SK-N-SH (cell line): ENCODE measurements around the gene CNTN4. TPM values are rescaled to one million over a fixed set of nuclear protein-coding genes. Genes with fewer than 3 reads are reported as not detected.

Experiments
- CTCF ChIA-PET: fragments of 300-600, 350-600 bp; formaldehyde crosslinking; extraction: SDS; loops from one replicate; lab custom pipeline; 2021; lab: Yijun Ruan, JAX
- POLR2A ChIA-PET: fragments of 350-600 bp; sonication (Branson Sonifier 250); formaldehyde crosslinking; extraction: SDS; loops from one replicate; lab custom pipeline; 2020; ENCODE audit warnings: antibody characterized with exemption, inconsistent platforms; lab: Yijun Ruan, JAX
- DNase-seq: peaks from one replicate; pipeline ENCODE4 v3.0.0; 2012
- H2AFZ ChIP-seq: fragments of 200-600 bp; sonication (generic); 2 replicates; pipeline ENCODE4 v1.8.1; 2016; ENCODE audit warnings: antibody characterized with exemption, mild to moderate bottlenecking, low read depth
- H3F3A ChIP-seq: fragments of 200-600 bp; sonication (generic); replicated peaks from 2 replicates; pipeline ENCODE3; 2016; ENCODE audit warnings: antibody characterized with exemption, mild to moderate bottlenecking; ENCODE audit not compliant: insufficient read depth
- H3K27ac ChIP-seq, 2 experiments: fragments of 200-500 bp in 1 of 2; fragments of 200-600 bp in 1 of 2; sonication (Bioruptor generic) in 1 of 2; sonication (generic), shearing (Covaris generic) in 1 of 2; 2 replicates each; pipeline versions ENCODE4 v1.5.1 to v1.6.1; 2014 to 2016; ENCODE audit warnings: low read depth in 2 of 2, inconsistent platforms in 1 of 2, low read length in 1 of 2, mild to moderate bottlenecking in 1 of 2, mixed read lengths in 1 of 2
- H3K27me3 ChIP-seq: fragments of 200-600 bp; sonication (generic), shearing (Covaris generic); 2 replicates; pipeline ENCODE4 v1.6.1; 2016; ENCODE audit warnings: mixed run types; ENCODE audit not compliant: insufficient read depth
- H3K36me3 ChIP-seq, 2 experiments: fragments of 200-500 bp in 1 of 2; fragments of 200-600 bp in 1 of 2; sonication (Bioruptor generic) in 1 of 2; sonication (generic) in 1 of 2; replicated peaks in 1 of 2; 2 replicates each; pipeline versions ENCODE3 to v1.5.1; 2014 to 2016; ENCODE audit warnings: low read length in 1 of 2, mild to moderate bottlenecking in 1 of 2; ENCODE audit not compliant: insufficient read depth in 2 of 2, control insufficient read depth in 1 of 2
- H3K4me1 ChIP-seq, 2 experiments: fragments of 200-500 bp in 1 of 2; fragments of 200-600 bp in 1 of 2; sonication (Bioruptor generic) in 1 of 2; sonication (generic), shearing (Covaris generic) in 1 of 2; 2 replicates each; pipeline versions ENCODE4 v1.5.1 to v1.6.1; 2014 to 2016; ENCODE audit warnings: low read depth in 1 of 2, low read length in 1 of 2, mixed run types in 1 of 2; ENCODE audit not compliant: insufficient read depth in 2 of 2, control insufficient read depth in 1 of 2
- H3K4me2 ChIP-seq: fragments of 200-600 bp; sonication (generic), shearing (Covaris generic); 2 replicates; pipeline ENCODE4 v1.6.1; 2017; ENCODE audit warnings: mixed run types
- H3K4me3 ChIP-seq, 2 experiments: fragments of 200-500 bp in 1 of 2; fragments of 200-600 bp in 1 of 2; sonication (Bioruptor generic) in 1 of 2; sonication (generic), shearing (Covaris generic) in 1 of 2; 2 replicates each; pipeline versions ENCODE4 v1.5.1 to v1.8.1; 2014 to 2016; ENCODE audit warnings: low read depth in 2 of 2, inconsistent platforms in 1 of 2, low read length in 1 of 2, mild to moderate bottlenecking in 1 of 2, mixed read lengths in 1 of 2, moderate library complexity in 1 of 2
- H3K79me2 ChIP-seq: fragments of 200-600 bp; sonication (generic); 2 replicates; pipeline ENCODE4 v1.8.1; 2017; ENCODE audit warnings: mild to moderate bottlenecking; ENCODE audit not compliant: insufficient read depth
- H3K9ac ChIP-seq: fragments of 200-600 bp; sonication (generic); 2 replicates; pipeline ENCODE4 v1.6.1; 2017; ENCODE audit warnings: mixed run types
- H3K9me2 ChIP-seq: fragments of 200-600 bp; sonication (generic); 2 replicates; pipeline ENCODE4 v1.6.1; 2017; ENCODE audit warnings: mixed run types
- H3K9me3 ChIP-seq: fragments of 200-600 bp; sonication (generic); 2 replicates; pipeline ENCODE4 v1.6.1; 2017; ENCODE audit warnings: mixed run types, mild to moderate bottlenecking, moderate library complexity
- H4K20me1 ChIP-seq: fragments of 200-600 bp; sonication (generic); 2 replicates; pipeline ENCODE4 v1.6.1; 2017; ENCODE audit warnings: mild to moderate bottlenecking, mixed run types; ENCODE audit not compliant: insufficient read depth
- FOSL2 ChIP-seq: IDR thresholded peaks from 2 replicates; pipeline ENCODE4 v1.4.0; 2012; ENCODE audit warnings: low read depth, mild to moderate bottlenecking, moderate library complexity, borderline replicate concordance
- JUND ChIP-seq: IDR thresholded peaks from 2 replicates; pipeline ENCODE4 v1.4.0; 2012
- MAX ChIP-seq: IDR thresholded peaks from 2 replicates; pipeline ENCODE4 v1.4.0; 2012; ENCODE audit warnings: low read depth
- MXI1 ChIP-seq: IDR thresholded peaks from 2 replicates; pipeline ENCODE4 v1.6.1; 2012; ENCODE audit warnings: mild to moderate bottlenecking, low read depth, low read length, improper control_type of control experiment
- NFIC ChIP-seq: IDR thresholded peaks from 2 replicates; pipeline ENCODE4 v1.4.0; 2012; ENCODE audit warnings: borderline replicate concordance
- PBX3 ChIP-seq: IDR thresholded peaks from 2 replicates; pipeline ENCODE4; 2012
- RAD21 ChIP-seq: IDR thresholded peaks from 2 replicates; pipeline ENCODE4 v1.6.1; 2012; ENCODE audit warnings: mild to moderate bottlenecking, low read length
- SIN3A ChIP-seq: IDR thresholded peaks from 2 replicates; pipeline ENCODE4 v1.6.1; 2012; ENCODE audit warnings: low read depth, mild to moderate bottlenecking, low read length, moderate library complexity, borderline replicate concordance
- TEAD4 ChIP-seq: IDR thresholded peaks from 2 replicates; pipeline ENCODE4 v1.4.0; 2012; ENCODE audit warnings: mild to moderate bottlenecking, borderline replicate concordance; ENCODE audit not compliant: insufficient read depth
- WGBS: methylation state at CpG from one replicate; pipeline ENCODE4 v1.1.6; 2017; ENCODE audit warnings: low lambda C conversion rate; 5-methylcytosine and 5-hydroxymethylcytosine counted together
- polyA plus RNA-seq, 3 experiments: library from polyadenylated mRNA; depleted of rRNA; stranded (reverse); fragments of >200 nt; gene quantifications; 2 replicates each; pipeline ENCODE4 v1.2.3, GENCODE V29; 2012
- TF ChIP-seq, protein P1 (sequence below): IDR thresholded peaks from 2 replicates; pipeline ENCODE4 v1.4.0; 2012; ENCODE audit warnings: low read depth, borderline replicate concordance

Gene CNTN4
- polyA plus RNA-seq, 1 of the 3 experiments (the other 2 are of a cell fraction) = 0.12 TPM

DNA sequence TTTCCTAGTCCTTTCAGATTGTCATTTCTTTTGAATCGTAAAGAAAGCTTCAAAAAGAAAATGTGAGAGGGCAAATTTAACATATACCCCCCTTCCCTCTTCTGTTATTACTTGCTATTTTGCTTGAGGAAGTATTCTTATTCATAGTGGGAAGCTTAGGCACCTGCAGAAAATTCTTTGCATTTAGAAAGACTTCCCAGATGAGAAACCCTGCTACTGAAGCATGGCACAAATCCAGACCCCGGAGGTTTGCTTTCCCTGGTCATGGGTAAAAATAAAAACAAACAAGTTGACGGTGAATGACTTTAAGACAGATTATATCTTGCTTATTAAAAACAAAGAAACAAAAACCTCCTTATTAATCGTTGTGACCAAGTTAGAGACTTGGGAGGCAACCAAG, 917.6 kb downstream of the CNTN4 start (continued):
- TF ChIP-seq FOSL2 (no peak), SIN3A (no peak), MAX (no peak)
- TF ChIP-seq, protein P1, sequence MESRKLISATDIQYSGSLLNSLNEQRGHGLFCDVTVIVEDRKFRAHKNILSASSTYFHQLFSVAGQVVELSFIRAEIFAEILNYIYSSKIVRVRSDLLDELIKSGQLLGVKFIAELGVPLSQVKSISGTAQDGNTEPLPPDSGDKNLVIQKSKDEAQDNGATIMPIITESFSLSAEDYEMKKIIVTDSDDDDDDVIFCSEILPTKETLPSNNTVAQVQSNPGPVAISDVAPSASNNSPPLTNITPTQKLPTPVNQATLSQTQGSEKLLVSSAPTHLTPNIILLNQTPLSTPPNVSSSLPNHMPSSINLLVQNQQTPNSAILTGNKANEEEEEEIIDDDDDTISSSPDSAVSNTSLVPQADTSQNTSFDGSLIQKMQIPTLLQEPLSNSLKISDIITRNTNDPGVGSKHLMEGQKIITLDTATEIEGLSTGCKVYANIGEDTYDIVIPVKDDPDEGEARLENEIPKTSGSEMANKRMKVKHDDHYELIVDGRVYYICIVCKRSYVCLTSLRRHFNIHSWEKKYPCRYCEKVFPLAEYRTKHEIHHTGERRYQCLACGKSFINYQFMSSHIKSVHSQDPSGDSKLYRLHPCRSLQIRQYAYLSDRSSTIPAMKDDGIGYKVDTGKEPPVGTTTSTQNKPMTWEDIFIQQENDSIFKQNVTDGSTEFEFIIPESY = no peak

- H3K27ac ChIP-seq = no peak overlapping the region
- H4K20me1 ChIP-seq = no peaks in the 10 kb centered on the region
- H3K4me1 ChIP-seq = no peaks in the 10 kb centered on the region
- 28% methylated on average over 7 of the region's 7 CpGs for WGBS
- no peak overlapping the region for H3K4me3 ChIP-seq
- no peak overlapping the region for H3K9ac ChIP-seq
- no peaks in the 10 kb centered on the region for H3K9me3 ChIP-seq
- H3K36me3 ChIP-seq = no peaks in the 10 kb centered on the region
- H3K79me2 ChIP-seq = no peaks in the 10 kb centered on the region
- no peaks in the 10 kb centered on the region for H3F3A ChIP-seq
- no peaks in the 10 kb centered on the region for H3K27me3 ChIP-seq
- H2AFZ ChIP-seq = no peak overlapping the region
- no peak for DNase-seq
- ChIA-PET POLR2A (no interaction called here), CTCF (interaction anchor here (1.0 kb wide), 1 partner anchor 1938 kb away, joined by 3 read pairs; no protein-coding TSS in a partner anchor)
- no peak overlapping the region for H3K4me2 ChIP-seq
- TF ChIP-seq TEAD4 (no peak), MXI1 (no peak), JUND (no peak), NFIC (no peak), PBX3 (no peak)
- H3K9me2 ChIP-seq = no peaks in the 10 kb centered on the region
Observed at GRCh38 chr3:3020209-3020608, 921.5 kb downstream of the CNTN4 start.

- CTCF ChIA-PET = interaction anchor here (1.4 kb wide), 1 partner anchor 12 kb away, joined by 4 read pairs; no protein-coding TSS in a partner anchor
- WGBS = 25% methylated on average over 7 of the region's 7 CpGs
Observed at GRCh38 chr3:3023111-3023745, 924.6 kb downstream of the CNTN4 start.

More at GRCh38 chr3:3023111-3023745, 924.6 kb downstream of the CNTN4 start:
- no peaks in the 10 kb centered on the region for H3K36me3 ChIP-seq
- no peak for DNase-seq
- no peaks in the 10 kb centered on the region for H3K27me3 ChIP-seq
- H4K20me1 ChIP-seq = no peaks in the 10 kb centered on the region
- H3K27ac ChIP-seq = no peak overlapping the region
- H3K4me1 ChIP-seq = no peaks in the 10 kb centered on the region
- H3K9ac ChIP-seq = no peak overlapping the region
- H3F3A ChIP-seq = no peaks in the 10 kb centered on the region
- H3K9me3 ChIP-seq = no peaks in the 10 kb centered on the region
- H2AFZ ChIP-seq = no peak overlapping the region
- TF ChIP-seq RAD21 = no peak
- no peak overlapping the region for H3K4me3 ChIP-seq
- no peaks in the 10 kb centered on the region for H3K79me2 ChIP-seq
- POLR2A ChIA-PET = no interaction called here
- no peaks in the 10 kb centered on the region for H3K9me2 ChIP-seq
- no peak overlapping the region for H3K4me2 ChIP-seq
